IMR-90 (cell line): ENCODE data around the gene NPIPA3. TPM values are rescaled to one million over a fixed set of nuclear protein-coding genes. Genes with fewer than 3 reads are reported as not detected.

ENCODE experiments used
- ATAC-seq: fragments of 200-7000 bp; cut with Tn5 transposase; 2 replicates; pipeline ENCODE4 v1.9.1; 2020; ENCODE audit warnings: low read depth, mild to moderate bottlenecking, moderate library complexity
- BruUV-seq: library from RNA; stranded (reverse); fragments of 400-500 nt; replicated peaks from 2 replicates; lab custom pipeline; 2021; lab: Mats Ljungman, UMichigan
- CTCF ChIA-PET: fragments of 300-600 bp; formaldehyde crosslinking; extraction: SDS; loops from one replicate; lab custom pipeline; 2021; ENCODE audit warnings: antibody characterized with exemption; lab: Yijun Ruan, JAX
- POLR2A ChIA-PET: fragments of 300-600 bp; sonication (Branson Sonifier 250); formaldehyde crosslinking; loops from one replicate; lab custom pipeline; 2022; ENCODE audit warnings: antibody characterized with exemption; ENCODE audit not compliant: unreplicated experiment; lab: Charles Lee
- DNase-seq: peaks from one replicate; pipeline ENCODE4 v3.0.0; 2013
- H2AFZ ChIP-seq: replicated peaks from 2 replicates; pipeline ENCODE3; 2013; ENCODE audit warnings: low read length, mild to moderate bottlenecking; ENCODE audit not compliant: poor library complexity
- H2AK5ac ChIP-seq: 2 replicates; pipeline ENCODE4 v1.6.1; 2013; ENCODE audit warnings: low read depth, low read length, inconsistent platforms
- H2AK9ac ChIP-seq: replicated peaks from 2 replicates; pipeline ENCODE3; 2013; ENCODE audit warnings: mild to moderate bottlenecking, low read depth, low read length, moderate library complexity; ENCODE audit not compliant: poor library complexity
- H2BK120ac ChIP-seq: 2 replicates; pipeline ENCODE4 v1.6.1; 2013; ENCODE audit warnings: low read depth, low read length, inconsistent platforms
- H2BK15ac ChIP-seq: 3 replicates; pipeline ENCODE4 v1.6.1; 2013; ENCODE audit warnings: low read depth, low read length, inconsistent platforms
- H2BK20ac ChIP-seq: 2 replicates; pipeline ENCODE4 v1.6.1; 2013; ENCODE audit warnings: low read depth, mild to moderate bottlenecking, inconsistent platforms, low read length, moderate library complexity
- H2BK5ac ChIP-seq: 2 replicates; pipeline ENCODE4 v1.6.1; 2013; ENCODE audit warnings: mild to moderate bottlenecking, low read depth, low read length, inconsistent platforms; ENCODE audit not compliant: poor library complexity, severe bottlenecking
- H3K14ac ChIP-seq: replicated peaks from 2 replicates; pipeline ENCODE4 v1.6.1; 2013; ENCODE audit warnings: low read depth, low read length, inconsistent platforms
- H3K18ac ChIP-seq: 2 replicates; pipeline ENCODE4 v1.6.1; 2013; ENCODE audit warnings: low read depth, low read length, control low read depth
- H3K23ac ChIP-seq: 2 replicates; pipeline ENCODE4 v1.6.1; 2013; ENCODE audit warnings: low read depth, low read length, inconsistent platforms
- H3K27ac ChIP-seq: 2 replicates; pipeline ENCODE4 v1.5.1; 2013; ENCODE audit warnings: mild to moderate bottlenecking, control low read depth, low read length; ENCODE audit not compliant: insufficient read depth
- H3K27me3 ChIP-seq: 2 replicates; pipeline ENCODE4 v1.6.1; 2013; ENCODE audit warnings: low read length; ENCODE audit not compliant: control insufficient read depth, insufficient read depth
- H3K36me3 ChIP-seq: 2 replicates; pipeline ENCODE4 v1.6.1; 2013; ENCODE audit warnings: low read length, mixed read lengths; ENCODE audit not compliant: control insufficient read depth, insufficient read depth
- H3K4ac ChIP-seq: 2 replicates; pipeline ENCODE4 v1.6.1; 2013; ENCODE audit warnings: low read depth, low read length, inconsistent platforms
- H3K4me1 ChIP-seq: 2 replicates; pipeline ENCODE4 v1.6.1; 2013; ENCODE audit warnings: low read length, mixed read lengths; ENCODE audit not compliant: control insufficient read depth, insufficient read depth
- H3K4me2 ChIP-seq: 2 replicates; pipeline ENCODE4 v1.6.1; 2013; ENCODE audit warnings: low read depth, mild to moderate bottlenecking, control low read depth, low read length, moderate library complexity
- H3K4me3 ChIP-seq: 2 replicates; pipeline ENCODE4 v1.5.1; 2013; ENCODE audit warnings: low read depth, mild to moderate bottlenecking, control low read depth, low read length, moderate library complexity; ENCODE audit not compliant: insufficient read depth
- H3K56ac ChIP-seq: 2 replicates; pipeline ENCODE4 v1.6.1; 2013; ENCODE audit warnings: low read length, inconsistent platforms; ENCODE audit not compliant: insufficient read depth; ENCODE audit errors: extremely low read depth
- H3K79me1 ChIP-seq, 2 experiments: 2 replicates each; pipeline ENCODE4 v1.6.1; 2013; ENCODE audit warnings: low read length in 2 of 2, inconsistent platforms in 1 of 2, low read depth in 1 of 2
- H3K9ac ChIP-seq: 2 replicates; pipeline ENCODE4 v1.6.1; 2013; ENCODE audit warnings: low read depth, low read length, control low read depth
- H3K9me1 ChIP-seq: 2 replicates; pipeline ENCODE4 v1.6.1; 2013; ENCODE audit warnings: low read length, inconsistent platforms; ENCODE audit not compliant: insufficient read depth
- H3K9me3 ChIP-seq: 2 replicates; pipeline ENCODE4 v1.6.1; 2013; ENCODE audit warnings: low read length; ENCODE audit not compliant: control insufficient read depth, insufficient read depth
- H4K20me1 ChIP-seq: 2 replicates; pipeline ENCODE4 v1.6.1; 2013; ENCODE audit warnings: low read length, inconsistent platforms; ENCODE audit not compliant: insufficient read depth
- H4K5ac ChIP-seq: 2 replicates; pipeline ENCODE4 v1.6.1; 2013; ENCODE audit warnings: mild to moderate bottlenecking, low read depth, low read length, control low read depth
- H4K8ac ChIP-seq, 2 experiments: 2 replicates each; pipeline ENCODE4 v1.6.1; 2013; ENCODE audit warnings: low read depth in 2 of 2, low read length in 2 of 2, control low read depth in 1 of 2, inconsistent platforms in 1 of 2
- H4K91ac ChIP-seq: 2 replicates; pipeline ENCODE4 v1.6.1; 2013; ENCODE audit warnings: low read depth, low read length, inconsistent platforms; ENCODE audit not compliant: insufficient read depth
- BHLHE40 ChIP-seq: fragments of 150-350 bp; IDR thresholded peaks from 2 replicates; pipeline ENCODE4 v1.6.1; 2016; ENCODE audit warnings: mild to moderate bottlenecking, low read depth, low read length
- CEBPB ChIP-seq: IDR thresholded peaks from 2 replicates; pipeline ENCODE4 v1.6.1; 2012; ENCODE audit warnings: low read depth, low read length, improper control_type of control experiment
- CHD1 ChIP-seq: IDR thresholded peaks from 2 replicates; pipeline ENCODE4 v1.6.1; 2012; ENCODE audit warnings: low read depth, low read length, improper control_type of control experiment
- CTCF ChIP-seq: conservative IDR thresholded peaks from 2 replicates; pipeline ENCODE4 v1.5.1; 2012; ENCODE audit warnings: mild to moderate bottlenecking, low read depth, low read length, improper control_type of control experiment
- ELK1 ChIP-seq: fragments of 150-350 bp; IDR thresholded peaks from 2 replicates; pipeline ENCODE4 v1.6.1; 2016; ENCODE audit warnings: low read depth, mild to moderate bottlenecking, low read length, moderate library complexity, borderline replicate concordance
- FOS ChIP-seq: fragments of 150-350 bp; IDR thresholded peaks from 2 replicates; pipeline ENCODE4 v1.6.1; 2016; ENCODE audit warnings: low read depth, low read length
- MAFK ChIP-seq: IDR thresholded peaks from 2 replicates; pipeline ENCODE4 v1.6.1; 2012; ENCODE audit warnings: low read depth, low read length, improper control_type of control experiment
- MAZ ChIP-seq: IDR thresholded peaks from 2 replicates; pipeline ENCODE4 v1.6.1; 2012; ENCODE audit warnings: low read depth, mild to moderate bottlenecking, low read length, improper control_type of control experiment, moderate library complexity, borderline replicate concordance
- MXI1 ChIP-seq: IDR thresholded peaks from 2 replicates; pipeline ENCODE4 v1.6.1; 2012; ENCODE audit warnings: low read depth, mild to moderate bottlenecking, low read length, moderate library complexity, borderline replicate concordance
- NFE2L2 ChIP-seq: fragments of 150-350 bp; IDR thresholded peaks from 2 replicates; pipeline ENCODE4 v1.6.1; 2016; ENCODE audit warnings: low read depth, mild to moderate bottlenecking, low read length
- POLR2A ChIP-seq: IDR thresholded peaks from 2 replicates; pipeline ENCODE4 v1.6.1; 2012; ENCODE audit warnings: mild to moderate bottlenecking, low read depth, low read length
- RAD21 ChIP-seq: IDR thresholded peaks from 2 replicates; pipeline ENCODE4 v1.6.1; 2012; ENCODE audit warnings: low read length, improper control_type of control experiment
- RCOR1 ChIP-seq: IDR thresholded peaks from 2 replicates; pipeline ENCODE4 v1.6.1; 2012; ENCODE audit warnings: mild to moderate bottlenecking, low read length, improper control_type of control experiment; ENCODE audit not compliant: insufficient replicate concordance
- RFX5 ChIP-seq: IDR thresholded peaks from 2 replicates; pipeline ENCODE4 v1.8.0; 2012; ENCODE audit warnings: low read depth, mild to moderate bottlenecking, low read length, moderate library complexity
- SMC3 ChIP-seq: fragments of 150-350 bp; IDR thresholded peaks from 2 replicates; pipeline ENCODE4 v1.6.1; 2016; ENCODE audit warnings: low read depth, mild to moderate bottlenecking, antibody characterized with exemption, low read length, moderate library complexity
- USF2 ChIP-seq: fragments of 150-350 bp; IDR thresholded peaks from 2 replicates; pipeline ENCODE4 v1.6.1; 2017; ENCODE audit warnings: mild to moderate bottlenecking, antibody characterized with exemption, low read length, low read depth
- WGBS, 2 experiments: methylation state at CpG; one replicate each; pipeline versions ENCODE4 v1.1.5 to v1.1.7; 2013; ENCODE audit warnings: missing lambda C conversion rate in 2 of 2; ENCODE audit not compliant: insufficient read length in 1 of 2; ENCODE audit errors: extremely low coverage in 2 of 2; 5-methylcytosine and 5-hydroxymethylcytosine counted together
- dilution Hi-C: fragments of 300-500 bp; cut with HindIII; formaldehyde crosslinking; loops from one replicate; pipeline ENCODE4 v1.14.3; 2018; ENCODE audit warnings: low sequenced_read_pairs; ENCODE audit not compliant: unreplicated experiment
- in situ Hi-C: fragments of 300-500 bp; cut with MboI; formaldehyde crosslinking; loops from 3 replicates; pipeline ENCODE4 v1.14.3; 2019; ENCODE audit warnings: low sequenced_read_pairs, inconsistent platforms, mixed read lengths
- intact Hi-C: fragments of 100-400 bp; cut with micrococcal nuclease; formaldehyde crosslinking; loops from 2 replicates; pipeline ENCODE4 v1.10.0; 2022
- polyA plus RNA-seq, 3 experiments: library from polyadenylated mRNA; depleted of rRNA; stranded (reverse); fragments of >200 nt; gene quantifications; 2 replicates each; pipeline ENCODE4 v1.2.3, GENCODE V29; 2012; ENCODE audit warnings: low replicate concordance in 1 of 3
- total RNA-seq: library from RNA; depleted of rRNA; stranded (reverse); fragments of >200 nt; gene quantifications from 2 replicates; pipeline ENCODE4 v1.2.3, GENCODE V29; 2012

Gene NPIPA3
- total and polyA plus RNA-seq, 2 of the 4 experiments (the other 2 are of a cell fraction): not detected

- Histone ChIP-seq H3K36me3 (no peaks in the 10 kb centered on the region), H4K5ac (no peak overlapping the region), H2AK9ac (no peak overlapping the region), H3K4me2 (no peak overlapping the region), H3K27ac (no peak overlapping the region), H3K14ac (no peak overlapping the region), H3K4me3 (no peak overlapping the region), H4K91ac (no peak overlapping the region), H3K27me3 (no peaks in the 10 kb centered on the region), H3K4me1 (no peaks in the 10 kb centered on the region), H3K9me1 (no peaks in the 10 kb centered on the region), H3K4ac (no peak overlapping the region), H4K20me1 (no peaks in the 10 kb centered on the region), H2BK120ac (no peak overlapping the region), H3K9ac (no peak overlapping the region), H3K9me3 (no peaks in the 10 kb centered on the region), H2BK20ac (no peak overlapping the region), H3K56ac (no peak overlapping the region), H3K79me1 (no peaks in the 10 kb centered on the region), H3K18ac (no peak overlapping the region), H4K8ac (no peak overlapping the region), H3K23ac (no peak overlapping the region), H2AFZ (no peak overlapping the region), H2BK5ac (no peak overlapping the region), H2BK15ac (no peak overlapping the region), H2AK5ac (no peak overlapping the region)
- in situ Hi-C loops (no loop called here), dilution Hi-C loops (no loop called here), intact Hi-C loops (no loop called here)
- CTCF ChIA-PET: no interaction called here
- no TSS peak for BruUV-seq
- no peak for TF ChIP-seq MXI1
- no peak for TF ChIP-seq CTCF
- no peak for TF ChIP-seq NFE2L2
- TF ChIP-seq FOS: no peak
- TF ChIP-seq SMC3: no peak
- TF ChIP-seq ELK1: no peak
- TF ChIP-seq POLR2A: no peak
- TF ChIP-seq MAZ: no peak
- no peak for TF ChIP-seq CHD1
- no peak for TF ChIP-seq RCOR1
- no peak for TF ChIP-seq BHLHE40
- TF ChIP-seq MAFK: no peak
- no peak for TF ChIP-seq USF2
- TF ChIP-seq CEBPB: no peak
- no peak for TF ChIP-seq RAD21
- no peak for TF ChIP-seq RFX5
- POLR2A ChIA-PET: no interaction called here
- DNase-seq (no peak), ATAC-seq (no peak)
- 57% methylated on average over 2 of the region's 5 CpGs; no CpG with 5 or more reads in 1 of the 2 experiments for WGBS, 2 experiments
These were observed 25.6 kb upstream of the NPIPA3 start for GRCh38 chr16:14677627-14678026.
